Endodermal cell (in vitro differentiated cells): ENCODE data around the gene COL5A1. TPM values are rescaled to one million over a fixed set of nuclear protein-coding genes. Genes with fewer than 3 reads are reported as not detected.

Experiments
- DNase-seq: peaks from one replicate; pipeline ENCODE4 v3.0.0-alpha.2; 2017
- H3K27ac ChIP-seq: 2 replicates; pipeline ENCODE4 v1.5.1; 2013; ENCODE audit warnings: mild to moderate bottlenecking, low read depth, low read length, moderate library complexity
- H3K27me3 ChIP-seq: 2 replicates; pipeline ENCODE4 v1.6.1; 2013; ENCODE audit warnings: mild to moderate bottlenecking, low read length, moderate library complexity; ENCODE audit not compliant: insufficient read depth, control insufficient read depth, poor library complexity, severe bottlenecking
- H3K36me3 ChIP-seq: 2 replicates; pipeline ENCODE4 v1.7.0; 2013; ENCODE audit warnings: mild to moderate bottlenecking, low read length, moderate library complexity; ENCODE audit not compliant: control insufficient read depth, insufficient read depth
- H3K4me1 ChIP-seq: one replicate; pipeline ENCODE4 v1.7.0; 2013; ENCODE audit warnings: low read length; ENCODE audit not compliant: control insufficient read depth, insufficient read depth
- H3K4me3 ChIP-seq: 2 replicates; pipeline ENCODE4 v1.5.1; 2013; ENCODE audit warnings: mild to moderate bottlenecking, low read length, moderate library complexity
- H3K9ac ChIP-seq: 2 replicates; pipeline ENCODE4 v1.6.1; 2013; ENCODE audit warnings: mild to moderate bottlenecking, low read length, moderate library complexity; ENCODE audit not compliant: poor library complexity, severe bottlenecking; ENCODE audit errors: extremely low read depth
- H3K9me3 ChIP-seq: 2 replicates; pipeline ENCODE4 v1.6.1; 2013; ENCODE audit warnings: mild to moderate bottlenecking, low read length, moderate library complexity; ENCODE audit not compliant: control insufficient read depth
- H3K27ac Mint-ChIP-seq: 2 replicates; pipeline ENCODE4 v1.8.0; 2020; ENCODE audit warnings: mixed read lengths
- H3K27me3 Mint-ChIP-seq: 2 replicates; pipeline ENCODE4 v1.8.0; 2021; ENCODE audit warnings: mild to moderate bottlenecking, mixed read lengths; ENCODE audit not compliant: insufficient read depth
- H3K36me3 Mint-ChIP-seq: 2 replicates; pipeline ENCODE4 v1.8.0; 2020; ENCODE audit warnings: low read depth, mixed read lengths
- H3K4me1 Mint-ChIP-seq: 2 replicates; pipeline ENCODE4 v1.8.0; 2020; ENCODE audit warnings: mixed read lengths
- H3K4me3 Mint-ChIP-seq: 2 replicates; pipeline ENCODE4 v1.8.0; 2020; ENCODE audit warnings: mild to moderate bottlenecking, moderate library complexity, mixed read lengths
- H3K9me3 Mint-ChIP-seq: 2 replicates; pipeline ENCODE4 v1.8.0; 2020; ENCODE audit warnings: mild to moderate bottlenecking, mixed read lengths
- WGBS, 2 experiments: methylation state at CpG; one replicate each; pipeline versions ENCODE4 v1.1.5 to v1.1.7; 2013; ENCODE audit warnings: missing lambda C conversion rate in 2 of 2, mixed read lengths in 1 of 2; ENCODE audit not compliant: insufficient coverage in 1 of 2, insufficient read length in 1 of 2; 5-methylcytosine and 5-hydroxymethylcytosine counted together
- total RNA-seq, 2 donors: library from RNA; stranded (reverse); fragmentation: NEBNext Ultra II Directional in 1 of 2; extraction: Animal tissue kit (Norgen Biotek cat#: 25700) in 1 of 2; gene quantifications; 2 replicates in 1 of 2; 3 replicates in 1 of 2; pipeline ENCODE4 v1.2.1, GENCODE V29; 2021
- TF ChIP-seq, protein P1 (sequence below): fragments of 200-600 bp; sonication (generic); conservative IDR thresholded peaks from 2 replicates; pipeline ENCODE4 v1.5.0; 2021; ENCODE audit warnings: antibody characterized with exemption, mild to moderate bottlenecking

COL5A1 gene
- total RNA-seq, 2 donors from 2014 or later = 65.3 to 76.6 TPM

DNA sequence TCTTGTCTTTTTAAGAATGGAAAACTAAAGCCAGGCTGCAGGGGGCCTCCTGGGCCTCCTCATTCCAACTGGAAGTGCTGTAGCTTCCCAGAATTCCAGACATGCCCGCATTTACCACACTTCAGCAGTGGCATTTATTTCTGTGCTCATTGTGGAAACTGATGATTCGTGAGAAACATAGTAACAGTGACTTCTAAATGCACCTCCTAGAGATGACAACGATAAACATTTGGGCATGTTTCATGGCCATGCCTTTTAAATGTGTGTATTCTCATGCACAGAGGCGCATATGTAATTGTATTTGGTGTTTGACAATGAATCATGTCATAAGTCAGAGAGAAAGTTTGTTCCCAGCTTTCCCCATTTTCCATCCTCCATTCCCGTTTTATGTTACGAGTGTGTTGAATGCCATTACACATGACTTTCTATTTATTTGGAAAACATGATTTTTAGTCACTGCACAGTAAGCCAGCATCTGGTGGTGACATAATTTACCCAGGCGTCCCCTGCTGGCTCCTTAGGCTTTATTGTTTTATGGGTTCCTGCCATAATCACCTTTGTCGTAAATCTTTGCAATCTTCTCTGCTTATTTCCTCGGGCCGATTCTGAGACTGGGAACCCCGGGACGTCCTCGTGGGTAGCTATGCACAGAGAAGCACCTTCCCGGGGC is 170.2 kb downstream of the COL5A1 start:
- H3K27ac ChIP-seq = peak overlapping the region; percentile 18
- Mint-ChIP-seq H3K4me1 (peaks cover 3% of the 10 kb centered on the region), H3K36me3 (peaks cover 25% of the 10 kb centered on the region), H3K9me3 (no peaks in the 10 kb centered on the region), H3K4me3 (no peak overlapping the region), H3K27me3 (no peaks in the 10 kb centered on the region), H3K27ac (peak overlapping the region; percentile 75)
- no peaks in the 10 kb centered on the region for H3K9me3 ChIP-seq
- no peak overlapping the region for H3K9ac ChIP-seq
- peak; percentile 86 for DNase-seq
- WGBS, 2 experiments = 84 to 88% methylated on average over 8 to 14 of the region's 14 CpGs
- H3K27me3 ChIP-seq = no peaks in the 10 kb centered on the region
- H3K36me3 ChIP-seq = peaks cover 15% of the 10 kb centered on the region
- no peak overlapping the region for H3K4me3 ChIP-seq
- TF ChIP-seq, protein P1, sequence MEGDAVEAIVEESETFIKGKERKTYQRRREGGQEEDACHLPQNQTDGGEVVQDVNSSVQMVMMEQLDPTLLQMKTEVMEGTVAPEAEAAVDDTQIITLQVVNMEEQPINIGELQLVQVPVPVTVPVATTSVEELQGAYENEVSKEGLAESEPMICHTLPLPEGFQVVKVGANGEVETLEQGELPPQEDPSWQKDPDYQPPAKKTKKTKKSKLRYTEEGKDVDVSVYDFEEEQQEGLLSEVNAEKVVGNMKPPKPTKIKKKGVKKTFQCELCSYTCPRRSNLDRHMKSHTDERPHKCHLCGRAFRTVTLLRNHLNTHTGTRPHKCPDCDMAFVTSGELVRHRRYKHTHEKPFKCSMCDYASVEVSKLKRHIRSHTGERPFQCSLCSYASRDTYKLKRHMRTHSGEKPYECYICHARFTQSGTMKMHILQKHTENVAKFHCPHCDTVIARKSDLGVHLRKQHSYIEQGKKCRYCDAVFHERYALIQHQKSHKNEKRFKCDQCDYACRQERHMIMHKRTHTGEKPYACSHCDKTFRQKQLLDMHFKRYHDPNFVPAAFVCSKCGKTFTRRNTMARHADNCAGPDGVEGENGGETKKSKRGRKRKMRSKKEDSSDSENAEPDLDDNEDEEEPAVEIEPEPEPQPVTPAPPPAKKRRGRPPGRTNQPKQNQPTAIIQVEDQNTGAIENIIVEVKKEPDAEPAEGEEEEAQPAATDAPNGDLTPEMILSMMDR = peak; percentile 33
- H3K4me1 ChIP-seq = no peaks in the 10 kb centered on the region

DNA sequence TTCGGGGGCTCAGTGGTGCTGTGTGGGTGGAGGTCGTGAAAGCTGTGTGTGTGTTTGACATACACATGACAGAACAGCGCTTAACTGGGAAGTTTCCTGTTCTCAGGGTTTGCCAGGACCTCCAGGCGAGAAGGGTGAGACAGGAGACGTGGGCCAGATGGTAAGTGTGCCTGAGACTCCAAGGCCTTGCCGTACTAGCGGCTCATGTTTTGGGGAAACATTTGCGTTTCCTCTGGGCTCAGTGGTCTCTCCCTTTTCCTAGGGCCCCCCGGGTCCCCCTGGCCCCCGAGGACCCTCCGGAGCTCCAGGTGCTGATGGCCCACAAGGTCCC is 170.7 kb downstream of the COL5A1 start:
- no peaks in the 10 kb centered on the region for H3K9me3 ChIP-seq
- 87 to 88% methylated on average over 7 to 11 of the region's 11 CpGs for WGBS, 2 experiments
- no peak overlapping the region for H3K4me3 ChIP-seq
- peaks cover 3% of the 10 kb centered on the region for H3K4me1 Mint-ChIP-seq
- no peaks in the 10 kb centered on the region for H3K27me3 ChIP-seq
- no peak overlapping the region for H3K9ac ChIP-seq
- no peak overlapping the region for H3K4me3 Mint-ChIP-seq
- H3K36me3 ChIP-seq = peaks cover 15% of the 10 kb centered on the region
- peaks cover 25% of the 10 kb centered on the region for H3K36me3 Mint-ChIP-seq
- H3K27ac ChIP-seq = no peak overlapping the region
- no peaks in the 10 kb centered on the region for H3K4me1 ChIP-seq
- H3K9me3 Mint-ChIP-seq = no peaks in the 10 kb centered on the region
- TF ChIP-seq, protein P1 = no peak
- DNase-seq = no peak
- H3K27ac Mint-ChIP-seq = peak overlapping the region; percentile 75
- H3K27me3 Mint-ChIP-seq = no peaks in the 10 kb centered on the region

DNA sequence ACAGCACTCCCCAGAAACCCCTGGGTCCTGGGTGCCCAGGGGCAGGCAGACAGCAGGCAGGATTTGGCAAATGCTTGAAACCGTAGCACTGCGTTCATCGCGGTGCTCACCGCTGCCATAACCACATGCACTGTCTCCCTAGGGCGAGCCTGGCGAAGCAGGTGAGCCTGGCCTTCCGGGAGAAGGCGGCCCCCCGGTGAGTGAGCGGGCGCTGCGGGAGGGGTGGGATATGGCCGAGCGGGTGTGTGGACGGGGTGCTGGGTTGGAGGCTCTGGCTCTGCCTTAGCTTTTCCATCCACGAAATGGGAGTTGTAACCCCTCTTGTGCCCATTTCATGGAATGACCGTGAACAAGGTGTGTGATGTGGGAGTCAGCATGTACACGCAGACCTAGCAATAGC is 172.2 kb downstream of the COL5A1 start:
- Mint-ChIP-seq H3K9me3 (no peaks in the 10 kb centered on the region), H3K4me3 (no peak overlapping the region), H3K27ac (no peak overlapping the region), H3K4me1 (peaks cover 3% of the 10 kb centered on the region), H3K36me3 (peaks cover 29% of the 10 kb centered on the region), H3K27me3 (no peaks in the 10 kb centered on the region)
- 95 to 98% methylated on average over 14 to 19 of the region's 19 CpGs for WGBS, 2 experiments
- Histone ChIP-seq H3K27me3 (no peaks in the 10 kb centered on the region), H3K4me3 (no peak overlapping the region), H3K9ac (no peak overlapping the region), H3K27ac (no peak overlapping the region), H3K36me3 (peaks cover 15% of the 10 kb centered on the region), H3K9me3 (no peaks in the 10 kb centered on the region), H3K4me1 (no peaks in the 10 kb centered on the region)
- no peak for DNase-seq
- TF ChIP-seq, protein P1 = no peak
